Bronchial epithelial cell (primary cell): Measurements from ENCODE around the gene ASB4. TPM values are rescaled to one million over a fixed set of nuclear protein-coding genes. Genes with fewer than 3 reads are reported as not detected.
A peak's percentile ranks its signal among the peaks of the same experiment; 100 is the strongest.
"Not testable (repeated sequence)": the region's sequence is repeated elsewhere in the genome, so short reads cannot be mapped to it uniquely, and the experiment has no call there.

Source experiments
- DNase-seq: peaks from one replicate; pipeline ENCODE4 v3.0.0-alpha.2; 2010; ENCODE audit warnings: low read depth
- FAIRE-seq: peaks from 2 replicates; lab custom pipeline; 2011; peaks lifted over from hg19 to GRCh38; lab: Jason Lieb, UNC
- H3K27me3 ChIP-seq: 2 replicates; pipeline ENCODE4 v1.5.1; 2011; ENCODE audit warnings: low read length; ENCODE audit not compliant: control insufficient read depth, insufficient read depth
- H3K36me3 ChIP-seq: 2 replicates; pipeline ENCODE4 v1.5.1; 2011; ENCODE audit warnings: low read length; ENCODE audit not compliant: control insufficient read depth, insufficient read depth
- H3K4me3 ChIP-seq: 2 replicates; pipeline ENCODE4 v1.5.1; 2011; ENCODE audit warnings: mild to moderate bottlenecking, low read depth, low read length, control low read depth
- CTCF ChIP-seq: IDR thresholded peaks from 2 replicates; pipeline ENCODE4 v1.5.1; 2011; ENCODE audit warnings: mild to moderate bottlenecking, moderate library complexity, low read length, control low read depth, inconsistent platforms; ENCODE audit not compliant: insufficient read depth, severe bottlenecking
- total RNA-seq: library from RNA; depleted of rRNA; stranded (reverse); fragments of >200 nt; gene quantifications from 2 replicates; pipeline ENCODE4 v1.2.1, GENCODE V29; 2014

Gene ASB4
- total RNA-seq, 1 donor from 2014 or later = under 0.01 TPM

DNA sequence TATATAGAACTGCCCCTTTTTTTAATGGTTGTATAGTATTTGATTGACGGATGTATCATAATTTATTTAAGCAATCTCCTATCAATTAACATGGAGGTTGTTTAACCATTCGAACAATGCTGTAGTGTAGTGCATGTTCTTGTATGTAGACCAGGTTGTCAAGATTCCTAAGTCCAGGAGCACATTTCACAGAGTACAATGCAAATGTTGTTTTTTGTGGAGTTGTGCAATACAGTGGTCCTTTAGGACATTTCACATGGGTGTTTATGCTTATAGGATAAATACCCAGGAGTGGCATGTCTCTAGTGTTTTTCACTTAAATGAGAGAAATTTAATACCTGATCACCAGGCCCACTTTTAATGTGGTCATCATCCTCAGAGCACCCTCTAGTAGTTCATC is 8.1 kb downstream of the ASB4 start:
- no peaks in the 10 kb centered on the region for H3K27me3 ChIP-seq
- H3K36me3 ChIP-seq = no peaks in the 10 kb centered on the region
- FAIRE-seq (no peak), DNase-seq (no peak)
- H3K4me3 ChIP-seq = no peak overlapping the region
- no peak for TF ChIP-seq CTCF

GRCh38 chr7:95501261-95501832 is 15.6 kb downstream of the ASB4 start:
- no peak for TF ChIP-seq CTCF
- DNase-seq (peak; percentile 50), FAIRE-seq (peak; percentile 40)
- H3K27me3 ChIP-seq = no peaks in the 10 kb centered on the region
- H3K36me3 ChIP-seq = no peaks in the 10 kb centered on the region
- H3K4me3 ChIP-seq = no peak overlapping the region

GRCh38 chr7:95502403-95502802 is 16.7 kb downstream of the ASB4 start:
- no peak overlapping the region for H3K4me3 ChIP-seq
- H3K36me3 ChIP-seq = no peaks in the 10 kb centered on the region
- TF ChIP-seq CTCF = no peak
- FAIRE-seq (no peak), DNase-seq (no peak)
- H3K27me3 ChIP-seq = no peaks in the 10 kb centered on the region

DNA sequence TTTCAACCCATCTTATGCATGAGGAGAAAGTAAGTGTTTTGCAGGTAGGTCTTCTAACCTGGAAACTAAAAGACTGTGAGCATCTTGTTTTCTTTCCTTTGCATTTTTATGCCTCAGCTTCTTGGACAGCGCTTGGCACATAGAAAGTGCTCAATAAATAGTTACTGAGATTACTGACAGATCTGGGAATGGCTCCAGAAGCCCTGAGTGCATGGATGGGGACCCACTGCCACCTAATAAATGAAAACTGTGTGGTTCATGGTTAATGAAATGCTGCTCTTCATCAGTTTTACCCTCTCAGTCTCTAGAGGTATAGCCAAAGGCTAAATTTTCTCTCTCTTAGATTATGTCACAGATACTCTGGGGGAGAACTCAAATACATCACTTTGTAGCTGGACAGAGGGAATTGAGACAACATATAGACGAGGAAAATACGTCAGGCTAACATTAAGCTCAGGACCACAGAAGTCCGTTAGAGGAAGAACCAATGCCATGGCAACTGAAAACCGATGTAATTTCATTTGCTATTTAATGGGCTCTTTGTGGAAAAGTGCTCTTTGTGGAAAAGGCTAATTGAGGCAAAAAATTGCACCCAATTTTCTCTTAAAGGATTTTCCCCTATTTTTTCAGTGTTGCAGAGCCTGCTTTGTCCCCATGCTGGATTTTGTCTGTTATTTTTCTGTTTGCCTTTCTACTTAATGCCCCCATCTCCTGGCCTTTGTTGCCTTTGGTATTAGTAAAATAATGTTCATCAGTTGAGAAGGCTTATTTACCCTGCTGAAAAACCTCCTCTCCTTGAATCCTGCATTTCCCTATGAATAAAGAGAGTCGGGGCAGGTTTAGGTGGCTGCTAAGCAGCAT is 17.8 kb downstream of the ASB4 start:
- DNase-seq = no peak
- no peak for TF ChIP-seq CTCF
- no peak for FAIRE-seq
- Histone ChIP-seq H3K36me3 (no peaks in the 10 kb centered on the region), H3K4me3 (no peak overlapping the region), H3K27me3 (peaks cover 2% of the 10 kb centered on the region)

- not testable (repeated sequence) for H3K27me3 ChIP-seq, H3K36me3 ChIP-seq, H3K4me3 ChIP-seq, DNase-seq
- peak; percentile 52 for FAIRE-seq
Measured at GRCh38 chr7:95504132-95504588, 18.4 kb downstream of the ASB4 start.

GRCh38 chr7:95508780-95509179 is 23.0 kb downstream of the ASB4 start:
- Histone ChIP-seq H3K36me3 (no peaks in the 10 kb centered on the region), H3K27me3 (peaks cover 2% of the 10 kb centered on the region), H3K4me3 (no peak overlapping the region)
- TF ChIP-seq CTCF = no peak
- FAIRE-seq (no peak), DNase-seq (no peak)
